SK-N-MC (cell line): ENCODE results near the gene BCAS4.

Experiments
- EZH2 ChIP-seq: fragments of 200-600 bp; sonication (generic); IDR thresholded peaks from one replicate; pipeline ENCODE4 v1.6.1; 2017; ENCODE audit warnings: antibody characterized with exemption
- FOXP2 ChIP-seq: optimal IDR thresholded peaks from 2 replicates; pipeline ENCODE3; 2011; ENCODE audit warnings: mild to moderate bottlenecking, moderate library complexity; ENCODE audit not compliant: insufficient read depth; ENCODE audit errors: extremely low read length, control extremely low read depth
- POLR2AphosphoS5 ChIP-seq: IDR thresholded peaks from 2 replicates; pipeline ENCODE4 v1.6.1; 2012; ENCODE audit warnings: mild to moderate bottlenecking, low read depth, low read length, borderline replicate concordance

DNA sequence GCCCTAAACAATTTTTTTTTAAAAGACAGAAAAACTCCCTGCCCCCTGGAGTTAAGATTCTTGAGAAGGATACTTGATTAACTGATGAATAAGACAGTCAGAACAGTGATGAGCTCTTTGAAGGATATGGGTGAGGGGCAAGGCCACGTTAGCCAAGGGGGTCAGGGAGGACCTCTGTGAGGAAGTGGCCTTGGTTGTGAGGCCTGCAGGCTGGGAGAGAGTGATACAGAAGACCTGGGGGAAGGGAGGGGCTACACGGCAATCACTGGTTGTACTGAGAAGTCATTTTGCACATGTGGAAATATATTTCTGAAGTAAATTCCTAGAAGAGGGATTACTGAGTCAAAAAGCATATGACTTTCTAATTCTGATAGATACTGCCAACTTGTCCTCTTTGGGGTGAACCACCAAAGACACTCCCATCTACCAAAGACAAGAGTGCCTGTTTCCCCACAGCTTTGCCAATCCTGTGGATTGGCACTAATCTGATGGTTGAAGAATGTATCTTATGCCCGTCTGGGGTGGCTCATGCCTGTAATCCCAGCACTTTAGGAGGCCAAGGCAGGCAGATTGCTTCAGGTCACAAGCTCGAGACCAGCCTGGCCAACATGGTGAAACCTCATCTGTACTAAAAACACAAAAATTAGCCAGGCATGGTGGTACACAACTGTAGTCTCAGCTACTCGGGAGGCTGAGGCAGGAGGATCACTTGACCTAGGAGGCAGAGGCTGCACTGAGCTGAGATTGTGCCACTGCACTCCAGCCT is 22.3 kb upstream of the BCAS4 start:
- TF ChIP-seq POLR2AphosphoS5 (no peak), EZH2 (no peak), FOXP2 (no peak)
